Osteoblast (primary cell): Measurements from ENCODE around the gene SMIM24. TPM values are rescaled to one million over a fixed set of nuclear protein-coding genes. Genes with fewer than 3 reads are reported as not detected.
A peak's percentile ranks its signal among the peaks of the same experiment; 100 is the strongest.

ENCODE experiments used
- DNase-seq: peaks from one replicate; pipeline ENCODE4 v3.0.0; 2011; ENCODE audit warnings: low spot score, mixed read lengths; ENCODE audit not compliant: insufficient read length; ENCODE audit errors: missing footprints
- H2AFZ ChIP-seq: 2 replicates; pipeline ENCODE4 v1.6.0; 2011; ENCODE audit warnings: mild to moderate bottlenecking, low read length
- H3K27ac ChIP-seq: 2 replicates; pipeline ENCODE4 v1.5.1; 2011; ENCODE audit warnings: mild to moderate bottlenecking, low read depth, low read length, moderate library complexity
- H3K27me3 ChIP-seq: 2 replicates; pipeline ENCODE4 v1.6.0; 2012; ENCODE audit warnings: mild to moderate bottlenecking, control low read depth, inconsistent platforms, low read length, moderate library complexity; ENCODE audit not compliant: insufficient read depth
- H3K36me3 ChIP-seq: 2 replicates; pipeline ENCODE4 v1.5.1; 2011; ENCODE audit warnings: mild to moderate bottlenecking, low read length, control low read depth, moderate library complexity; ENCODE audit not compliant: insufficient read depth
- H3K4me1 ChIP-seq: 2 replicates; pipeline ENCODE4 v1.5.1; 2011; ENCODE audit warnings: mild to moderate bottlenecking, low read length, control low read depth, moderate library complexity; ENCODE audit not compliant: insufficient read depth
- H3K4me2 ChIP-seq: 2 replicates; pipeline ENCODE4 v1.6.0; 2011; ENCODE audit warnings: mild to moderate bottlenecking, low read length; ENCODE audit not compliant: insufficient read depth
- H3K4me3 ChIP-seq: fragments of 200-600 bp; sonication (generic); 3 replicates; pipeline ENCODE4 v1.5.1; 2012; ENCODE audit warnings: mild to moderate bottlenecking, low read length, inconsistent platforms; ENCODE audit not compliant: insufficient read depth
- H3K79me2 ChIP-seq: 2 replicates; pipeline ENCODE4 v1.6.0; 2012; ENCODE audit warnings: mild to moderate bottlenecking, low read length, control low read depth, inconsistent platforms; ENCODE audit not compliant: insufficient read depth
- H3K9me3 ChIP-seq: 2 replicates; pipeline ENCODE4 v1.5.1; 2011; ENCODE audit warnings: low read depth, low read length, control low read depth
- H4K20me1 ChIP-seq: 2 replicates; pipeline ENCODE4 v1.6.0; 2012; ENCODE audit warnings: mild to moderate bottlenecking, low read length, control low read depth; ENCODE audit not compliant: insufficient read depth
- CTCF ChIP-seq: IDR thresholded peaks from 2 replicates; pipeline ENCODE4 v1.5.1; 2011; ENCODE audit warnings: mild to moderate bottlenecking, low read depth, low read length, moderate library complexity; ENCODE audit errors: extremely low read depth
- total RNA-seq: library from RNA; depleted of rRNA; stranded (reverse); fragments of >200 nt; gene quantifications from 2 replicates; pipeline ENCODE4 v1.2.3, GENCODE V29; 2012

The SMIM24 gene
- total RNA-seq, 1 donor = not detected

GRCh38 chr19:3527238-3527910 is 47.0 kb upstream of the SMIM24 start:
- no peaks in the 10 kb centered on the region for H3K4me1 ChIP-seq
- no peak overlapping the region for H3K4me2 ChIP-seq
- H3K27ac ChIP-seq = no peak overlapping the region
- H3K27me3 ChIP-seq = no peaks in the 10 kb centered on the region
- H3K79me2 ChIP-seq = peaks cover 33% of the 10 kb centered on the region
- peak; percentile 80 for DNase-seq
- peaks cover 47% of the 10 kb centered on the region for H3K36me3 ChIP-seq
- no peak overlapping the region for H2AFZ ChIP-seq
- no peak overlapping the region for H3K4me3 ChIP-seq
- no peaks in the 10 kb centered on the region for H3K9me3 ChIP-seq
- H4K20me1 ChIP-seq = peaks cover 33% of the 10 kb centered on the region
- no peak for TF ChIP-seq CTCF

GRCh38 chr19:3526507-3527237 is 46.3 kb upstream of the SMIM24 start:
- Histone ChIP-seq H3K36me3 (peaks cover 46% of the 10 kb centered on the region), H3K79me2 (peaks cover 40% of the 10 kb centered on the region), H2AFZ (no peak overlapping the region), H3K27ac (no peak overlapping the region), H3K27me3 (no peaks in the 10 kb centered on the region), H3K4me2 (no peak overlapping the region), H3K4me1 (no peaks in the 10 kb centered on the region), H3K4me3 (no peak overlapping the region), H4K20me1 (peaks cover 39% of the 10 kb centered on the region), H3K9me3 (no peaks in the 10 kb centered on the region)
- TF ChIP-seq CTCF = no peak
- DNase-seq = peak; percentile 87

- H4K20me1 ChIP-seq = peaks cover 53% of the 10 kb centered on the region
- no peak overlapping the region for H2AFZ ChIP-seq
- H3K27ac ChIP-seq = no peak overlapping the region
- DNase-seq = peak; percentile 82
- no peak for TF ChIP-seq CTCF
- H3K36me3 ChIP-seq = peaks cover 37% of the 10 kb centered on the region
- no peak overlapping the region for H3K4me2 ChIP-seq
- no peaks in the 10 kb centered on the region for H3K4me1 ChIP-seq
- peaks cover 57% of the 10 kb centered on the region for H3K79me2 ChIP-seq
- no peaks in the 10 kb centered on the region for H3K27me3 ChIP-seq
- H3K9me3 ChIP-seq = no peaks in the 10 kb centered on the region
- no peak overlapping the region for H3K4me3 ChIP-seq
Observed at GRCh38 chr19:3524904-3525451, 44.7 kb upstream of the SMIM24 start.
